IgD-negative memory B cell (primary cell): ENCODE data around the gene XAF1. TPM values are rescaled to one million over a fixed set of nuclear protein-coding genes. Genes with fewer than 3 reads are reported as not detected.
"Not testable (repeated sequence)": the region's sequence is repeated elsewhere in the genome, so short reads cannot be mapped to it uniquely, and the experiment has no call there.

Experiments
- H3K27ac Mint-ChIP-seq, 3 donors: one replicate each; pipeline ENCODE4 v1.8.0; 2020 to 2022; ENCODE audit warnings: mild to moderate bottlenecking in 3 of 3, mixed read lengths in 3 of 3, moderate library complexity in 1 of 3
- H3K27me3 Mint-ChIP-seq: one replicate; pipeline ENCODE4 v1.8.0; 2021; ENCODE audit warnings: mixed read lengths
- H3K36me3 Mint-ChIP-seq: one replicate; pipeline ENCODE4 v1.8.0; 2020; ENCODE audit warnings: mild to moderate bottlenecking, mixed read lengths
- H3K4me1 Mint-ChIP-seq, 3 donors: one replicate each; pipeline ENCODE4 v1.8.0; 2020 to 2022; ENCODE audit warnings: mixed read lengths in 3 of 3, mild to moderate bottlenecking in 1 of 3
- H3K4me3 Mint-ChIP-seq, 4 donors: one replicate each; pipeline ENCODE4 v1.8.0; 2020 to 2022; ENCODE audit warnings: mild to moderate bottlenecking in 4 of 4, mixed read lengths in 4 of 4, moderate library complexity in 3 of 4
- H3K9me3 Mint-ChIP-seq, 3 donors: one replicate each; pipeline ENCODE4 v1.8.0; 2020 to 2021; ENCODE audit warnings: mixed read lengths in 3 of 3, mild to moderate bottlenecking in 1 of 3
- polyA plus RNA-seq: library from polyadenylated mRNA; unstranded; fragments of 300-500 nt; fragmentation: Illumina TruSeq; gene quantifications from one replicate; pipeline ENCODE4 v1.2.3, GENCODE V29; 2021

XAF1 gene
- polyA plus RNA-seq, 1 donor from 2014 or later, result 76.2 TPM

- Mint-ChIP-seq H3K9me3 (peaks cover 0 to 2% (median 0%) of the 10 kb centered on the region in 3 donors), H3K27ac (no peak overlapping the region), H3K36me3 (no peaks in the 10 kb centered on the region), H3K27me3 (peaks cover 19% of the 10 kb centered on the region), H3K4me3 (no peak overlapping the region), H3K4me1 (no peaks in the 10 kb centered on the region)
These were observed 55.7 kb downstream of the XAF1 start for GRCh38 chr17:6811510-6811909.

- no peak overlapping the region for H3K4me3 Mint-ChIP-seq
- H3K9me3 Mint-ChIP-seq, result peaks cover 0 to 2% (median 0%) of the 10 kb centered on the region in 3 donors
- peaks cover 19% of the 10 kb centered on the region for H3K27me3 Mint-ChIP-seq
- H3K36me3 Mint-ChIP-seq, result no peaks in the 10 kb centered on the region
- no peaks in the 10 kb centered on the region for H3K4me1 Mint-ChIP-seq
- no peak overlapping the region for H3K27ac Mint-ChIP-seq
These were observed 56.4 kb downstream of the XAF1 start for GRCh38 chr17:6812295-6812694.

DNA sequence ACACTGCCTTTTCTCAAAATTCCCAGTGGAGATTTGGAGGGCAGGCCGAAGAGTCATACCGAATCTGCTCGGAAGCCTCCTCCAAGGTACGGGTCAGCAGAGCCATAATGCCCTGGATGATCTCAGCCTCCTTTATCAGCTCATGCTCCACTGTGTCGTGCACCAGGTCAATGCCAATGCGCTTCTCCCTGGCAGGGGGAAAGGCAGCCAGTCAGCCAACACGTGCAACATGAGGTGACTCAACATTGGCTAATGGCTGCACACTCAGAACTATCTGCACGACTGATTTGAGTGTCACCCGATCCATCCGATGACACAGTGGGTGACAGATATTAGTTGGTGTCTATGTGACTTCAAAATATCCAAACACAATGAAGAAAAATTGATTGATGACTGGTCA, 59.9 kb downstream of the XAF1 start:
- H3K4me3 Mint-ChIP-seq, result no peak overlapping the region
- peaks cover 0 to 3% (median 0%) of the 10 kb centered on the region in 3 donors for H3K9me3 Mint-ChIP-seq
- no peaks in the 10 kb centered on the region for H3K4me1 Mint-ChIP-seq
- peaks cover 22% of the 10 kb centered on the region for H3K27me3 Mint-ChIP-seq
- no peaks in the 10 kb centered on the region for H3K36me3 Mint-ChIP-seq
- H3K27ac Mint-ChIP-seq, result no peak overlapping the region

DNA sequence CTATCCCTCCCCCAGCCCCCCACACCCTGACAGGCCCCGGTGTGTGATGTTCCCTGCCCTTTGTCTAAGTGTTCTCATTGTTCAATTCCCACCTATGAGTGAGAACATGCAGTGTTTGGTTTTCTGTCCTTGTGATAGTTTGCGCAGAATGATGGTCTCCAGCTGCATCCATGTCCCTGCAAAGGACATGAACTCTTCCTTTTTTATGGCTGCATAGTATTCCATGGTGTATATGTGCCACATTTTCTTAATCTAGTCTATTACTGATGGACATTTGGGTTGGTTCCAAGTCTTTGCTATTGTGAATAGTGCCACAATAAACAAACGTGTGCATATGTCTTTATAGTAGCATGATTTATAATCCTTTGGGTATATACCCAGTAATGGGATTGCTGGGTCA, 60.5 kb downstream of the XAF1 start:
- peaks cover 22% of the 10 kb centered on the region for H3K27me3 Mint-ChIP-seq
- not testable (repeated sequence) for H3K36me3 Mint-ChIP-seq, H3K9me3 Mint-ChIP-seq, H3K4me3 Mint-ChIP-seq, H3K27ac Mint-ChIP-seq, H3K4me1 Mint-ChIP-seq

- Mint-ChIP-seq H3K4me1 (no peaks in the 10 kb centered on the region), H3K27me3 (peaks cover 14% of the 10 kb centered on the region), H3K9me3 (peaks cover 0 to 3% (median 0%) of the 10 kb centered on the region in 3 donors), H3K4me3 (no peak overlapping the region), H3K27ac (no peak overlapping the region), H3K36me3 (peaks cover 3% of the 10 kb centered on the region)
These were observed 63.1 kb downstream of the XAF1 start for GRCh38 chr17:6818938-6819337.

GRCh38 chr17:6823011-6823442, 67.2 kb downstream of the XAF1 start:
- Mint-ChIP-seq H3K27ac (peak overlapping the region in 1 of 3 donors; percentile 51), H3K27me3 (peaks cover 7% of the 10 kb centered on the region), H3K9me3 (peaks cover 0 to 6% (median 0%) of the 10 kb centered on the region in 3 donors), H3K36me3 (peaks cover 6% of the 10 kb centered on the region), H3K4me3 (no peak overlapping the region), H3K4me1 (peaks cover 0 to 2% (median 0%) of the 10 kb centered on the region in 3 donors)

Other genes with a start within 250 kb of the XAF1 start
- gene PITPNM3, start 199.5 kb upstream of the XAF1 start, polyA plus RNA-seq, result not detected
- 4.0 TPM for gene KIAA0753, start 115.3 kb upstream of the XAF1 start, polyA plus RNA-seq
- 81.7 TPM for gene TXNDC17, start 115.0 kb upstream of the XAF1 start, polyA plus RNA-seq
- 33.3 TPM for gene MED31, start 104.4 kb upstream of the XAF1 start, polyA plus RNA-seq
- 8.0 TPM for gene C17orf100, start 104.3 kb upstream of the XAF1 start, polyA plus RNA-seq
- 0.30 TPM for gene SLC13A5, start 42.7 kb upstream of the XAF1 start, polyA plus RNA-seq
- not detected for gene FBXO39, start 20.2 kb downstream of the XAF1 start, polyA plus RNA-seq
- not detected for gene TEKT1, start 75.7 kb downstream of the XAF1 start, polyA plus RNA-seq
- 1.4 TPM for gene ALOX12, start 240.0 kb downstream of the XAF1 start, polyA plus RNA-seq